Measurements from ENCODE around the gene IER3IP1. TPM values are rescaled to one million over a fixed set of nuclear protein-coding genes. Genes with fewer than 3 reads are reported as not detected.

IER3IP1 gene
- total RNA-seq, 4 donors from 2014 or later, result 10.0 to 31.0 (median 12.0) TPM

GRCh38 chr18:47191961-47192360 is 15.8 kb upstream of the IER3IP1 start:
- TF ChIP-seq, protein P1, sequence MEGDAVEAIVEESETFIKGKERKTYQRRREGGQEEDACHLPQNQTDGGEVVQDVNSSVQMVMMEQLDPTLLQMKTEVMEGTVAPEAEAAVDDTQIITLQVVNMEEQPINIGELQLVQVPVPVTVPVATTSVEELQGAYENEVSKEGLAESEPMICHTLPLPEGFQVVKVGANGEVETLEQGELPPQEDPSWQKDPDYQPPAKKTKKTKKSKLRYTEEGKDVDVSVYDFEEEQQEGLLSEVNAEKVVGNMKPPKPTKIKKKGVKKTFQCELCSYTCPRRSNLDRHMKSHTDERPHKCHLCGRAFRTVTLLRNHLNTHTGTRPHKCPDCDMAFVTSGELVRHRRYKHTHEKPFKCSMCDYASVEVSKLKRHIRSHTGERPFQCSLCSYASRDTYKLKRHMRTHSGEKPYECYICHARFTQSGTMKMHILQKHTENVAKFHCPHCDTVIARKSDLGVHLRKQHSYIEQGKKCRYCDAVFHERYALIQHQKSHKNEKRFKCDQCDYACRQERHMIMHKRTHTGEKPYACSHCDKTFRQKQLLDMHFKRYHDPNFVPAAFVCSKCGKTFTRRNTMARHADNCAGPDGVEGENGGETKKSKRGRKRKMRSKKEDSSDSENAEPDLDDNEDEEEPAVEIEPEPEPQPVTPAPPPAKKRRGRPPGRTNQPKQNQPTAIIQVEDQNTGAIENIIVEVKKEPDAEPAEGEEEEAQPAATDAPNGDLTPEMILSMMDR (IDR thresholded peaks at IDR 0.05; ENCODE audit: low read depth), result no peak

GRCh38 chr18:47187721-47188120 is 11.6 kb upstream of the IER3IP1 start:
- TF ChIP-seq, protein P1 (IDR thresholded peaks at IDR 0.05; ENCODE audit: low read depth), result no peak

GRCh38 chr18:47184419-47185050 is 8.4 kb upstream of the IER3IP1 start:
- TF ChIP-seq, protein P1 (IDR thresholded peaks at IDR 0.05; ENCODE audit: low read depth), result no peak

- TF ChIP-seq, protein P1 (IDR thresholded peaks at IDR 0.05; ENCODE audit: low read depth), result no peak
Observed at GRCh38 chr18:47180765-47181164, 4.6 kb upstream of the IER3IP1 start.

GRCh38 chr18:47179520-47179919 is 3.4 kb upstream of the IER3IP1 start:
- TF ChIP-seq, protein P1 (IDR thresholded peaks at IDR 0.05; ENCODE audit: low read depth), result no peak

DNA sequence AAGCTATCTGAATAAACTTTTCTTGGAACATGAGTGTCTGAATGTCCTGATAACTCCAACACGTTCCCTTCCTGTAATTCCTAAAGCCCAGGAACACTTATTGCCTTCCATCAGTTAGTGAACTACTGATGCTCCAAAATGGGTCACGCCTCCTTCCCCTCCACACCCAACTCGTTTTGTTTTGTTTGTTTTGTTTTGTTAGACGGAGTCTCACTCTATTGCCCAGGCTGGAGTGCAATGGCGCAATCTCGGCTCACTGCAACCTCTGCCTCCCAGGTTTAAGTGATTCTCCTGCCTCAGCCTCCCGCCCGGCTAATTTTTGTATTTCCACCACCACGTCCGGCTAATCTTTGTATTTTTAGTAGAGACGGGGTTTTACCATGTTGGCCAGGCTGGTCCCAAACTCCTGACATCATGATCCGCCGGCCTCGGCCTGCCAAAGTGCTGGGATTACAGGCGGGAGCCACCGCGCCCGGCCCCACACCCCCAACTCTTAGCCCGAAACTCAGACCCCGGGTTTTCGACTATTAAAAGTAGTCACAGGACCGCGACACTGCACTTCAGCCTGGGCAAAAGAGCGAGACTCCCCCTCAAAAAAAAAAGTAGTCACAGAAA is 774 bp downstream of the IER3IP1 start:
- TF ChIP-seq, protein P1 (IDR thresholded peaks at IDR 0.05; ENCODE audit: low read depth), result no peak

DNA sequence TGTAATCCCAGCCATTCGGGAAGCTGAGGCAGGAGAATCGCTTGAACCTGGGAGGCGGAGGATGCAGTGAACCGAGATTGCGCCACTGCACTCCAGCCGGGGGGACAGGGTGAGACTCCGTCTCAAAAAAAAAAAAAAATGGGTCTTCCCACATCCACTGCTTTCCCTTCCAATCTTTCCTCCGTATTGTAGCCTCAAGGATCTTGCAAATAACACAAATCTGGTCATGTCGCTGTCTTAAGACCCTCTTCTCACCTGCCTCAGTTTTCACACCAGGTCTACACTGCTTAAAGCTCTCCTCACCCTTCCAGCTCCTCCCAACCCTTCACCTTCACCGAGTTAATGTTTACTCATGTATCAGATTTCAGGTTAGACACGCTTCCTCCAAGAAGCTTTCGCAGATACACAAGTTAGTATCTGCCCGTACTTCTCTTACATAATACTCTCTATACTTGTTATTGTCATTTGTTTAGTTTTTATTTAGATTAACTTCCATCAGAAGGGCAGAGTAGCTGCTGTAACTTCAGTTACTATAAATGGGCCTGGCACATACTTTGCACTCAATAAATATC is 1.5 kb downstream of the IER3IP1 start:
- TF ChIP-seq, protein P1 (IDR thresholded peaks at IDR 0.05; ENCODE audit: low read depth), result no peak
